ENCODE data around the gene TMEM164. TPM values are rescaled to one million over a fixed set of nuclear protein-coding genes. Genes with fewer than 3 reads are reported as not detected.

The TMEM164 gene
- total RNA-seq, 2 experiments from 2014 or later: 9.1 to 11.0 TPM

- Mint-ChIP-seq H3K27ac (no peak overlapping the region), H3K27me3 (no peaks in the 10 kb centered on the region), H3K9me3 (no peaks in the 10 kb centered on the region), H3K4me1 (peaks cover 9% of the 10 kb centered on the region), H3K4me3 (no peak overlapping the region), H3K36me3 (peaks cover 8% of the 10 kb centered on the region)
- no peak for DNase-seq
Observed at GRCh38 chrX:110015915-110016314, 13.0 kb downstream of the TMEM164 start.

GRCh38 chrX:110020536-110020935, 17.6 kb downstream of the TMEM164 start:
- H3K27me3 Mint-ChIP-seq: no peaks in the 10 kb centered on the region
- H3K36me3 Mint-ChIP-seq: peaks cover 9% of the 10 kb centered on the region
- H3K27ac Mint-ChIP-seq: no peak overlapping the region
- peaks cover 2% of the 10 kb centered on the region for H3K4me1 Mint-ChIP-seq
- DNase-seq: no peak
- no peaks in the 10 kb centered on the region for H3K9me3 Mint-ChIP-seq
- H3K4me3 Mint-ChIP-seq: no peak overlapping the region

- H3K4me3 Mint-ChIP-seq: no peak overlapping the region
- H3K9me3 Mint-ChIP-seq: no peaks in the 10 kb centered on the region
- H3K36me3 Mint-ChIP-seq: peaks cover 11% of the 10 kb centered on the region
- no peak overlapping the region for H3K27ac Mint-ChIP-seq
- H3K27me3 Mint-ChIP-seq: no peaks in the 10 kb centered on the region
- H3K4me1 Mint-ChIP-seq: peaks cover 2% of the 10 kb centered on the region
- DNase-seq: no peak
Observed at GRCh38 chrX:110021258-110022022, 18.5 kb downstream of the TMEM164 start.

- Mint-ChIP-seq H3K27ac (no peak overlapping the region), H3K4me1 (peaks cover 2% of the 10 kb centered on the region), H3K27me3 (no peaks in the 10 kb centered on the region), H3K4me3 (no peak overlapping the region), H3K36me3 (peaks cover 4% of the 10 kb centered on the region), H3K9me3 (no peaks in the 10 kb centered on the region)
- DNase-seq: no peak
Observed at GRCh38 chrX:110022599-110023448, 19.9 kb downstream of the TMEM164 start.

GRCh38 chrX:110025395-110025794, 22.5 kb downstream of the TMEM164 start:
- no peaks in the 10 kb centered on the region for H3K9me3 Mint-ChIP-seq
- H3K4me3 Mint-ChIP-seq: no peak overlapping the region
- peaks cover 6% of the 10 kb centered on the region for H3K4me1 Mint-ChIP-seq
- peaks cover 3% of the 10 kb centered on the region for H3K36me3 Mint-ChIP-seq
- DNase-seq: no peak
- no peak overlapping the region for H3K27ac Mint-ChIP-seq
- H3K27me3 Mint-ChIP-seq: no peaks in the 10 kb centered on the region

- Mint-ChIP-seq H3K27ac (no peak overlapping the region), H3K27me3 (no peaks in the 10 kb centered on the region)
Observed at GRCh38 chrX:110026099-110026844, 23.4 kb downstream of the TMEM164 start.

GRCh38 chrX:110032534-110033147, 29.7 kb downstream of the TMEM164 start:
- H3K36me3 Mint-ChIP-seq: peaks cover 2% of the 10 kb centered on the region
- no peaks in the 10 kb centered on the region for H3K9me3 Mint-ChIP-seq
- DNase-seq: no peak
- H3K27ac Mint-ChIP-seq: no peak overlapping the region
- peaks cover 11% of the 10 kb centered on the region for H3K4me1 Mint-ChIP-seq
- H3K4me3 Mint-ChIP-seq: no peak overlapping the region
- no peaks in the 10 kb centered on the region for H3K27me3 Mint-ChIP-seq

More at GRCh38 chrX:110026099-110026844, 23.4 kb downstream of the TMEM164 start:
- no peaks in the 10 kb centered on the region for H3K9me3 Mint-ChIP-seq
- peaks cover 4% of the 10 kb centered on the region for H3K36me3 Mint-ChIP-seq
- DNase-seq: no peak
- peaks cover 6% of the 10 kb centered on the region for H3K4me1 Mint-ChIP-seq
- H3K4me3 Mint-ChIP-seq: no peak overlapping the region

- H3K9me3 Mint-ChIP-seq: no peaks in the 10 kb centered on the region
- no peak overlapping the region for H3K27ac Mint-ChIP-seq
- H3K36me3 Mint-ChIP-seq: peaks cover 3% of the 10 kb centered on the region
- H3K4me1 Mint-ChIP-seq: peaks cover 15% of the 10 kb centered on the region
- H3K27me3 Mint-ChIP-seq: no peaks in the 10 kb centered on the region
- DNase-seq: no peak
- no peak overlapping the region for H3K4me3 Mint-ChIP-seq
Observed at GRCh38 chrX:110034036-110034435, 31.1 kb downstream of the TMEM164 start.

- Mint-ChIP-seq H3K9me3 (no peaks in the 10 kb centered on the region), H3K27ac (peak overlapping the region; percentile 8), H3K36me3 (peaks cover 7% of the 10 kb centered on the region), H3K4me3 (no peak overlapping the region), H3K4me1 (peaks cover 13% of the 10 kb centered on the region), H3K27me3 (no peaks in the 10 kb centered on the region)
- DNase-seq: no peak
Observed at GRCh38 chrX:110036162-110037033, 33.5 kb downstream of the TMEM164 start.

- Mint-ChIP-seq H3K4me3 (no peak overlapping the region), H3K27ac (no peak overlapping the region), H3K27me3 (no peaks in the 10 kb centered on the region), H3K4me1 (peaks cover 12% of the 10 kb centered on the region), H3K36me3 (peaks cover 7% of the 10 kb centered on the region), H3K9me3 (no peaks in the 10 kb centered on the region)
- DNase-seq: no peak
Observed at GRCh38 chrX:110037178-110037577, 34.3 kb downstream of the TMEM164 start.

- Mint-ChIP-seq H3K27me3 (no peaks in the 10 kb centered on the region), H3K36me3 (peaks cover 7% of the 10 kb centered on the region), H3K9me3 (no peaks in the 10 kb centered on the region), H3K4me1 (peaks cover 20% of the 10 kb centered on the region), H3K27ac (no peak overlapping the region), H3K4me3 (no peak overlapping the region)
- no peak for DNase-seq
Observed at GRCh38 chrX:110038900-110039299, 36.0 kb downstream of the TMEM164 start.

- H3K4me1 Mint-ChIP-seq: peaks cover 19% of the 10 kb centered on the region
- H3K9me3 Mint-ChIP-seq: no peaks in the 10 kb centered on the region
- H3K36me3 Mint-ChIP-seq: peaks cover 7% of the 10 kb centered on the region
- DNase-seq: no peak
- H3K4me3 Mint-ChIP-seq: no peak overlapping the region
- no peak overlapping the region for H3K27ac Mint-ChIP-seq
- no peaks in the 10 kb centered on the region for H3K27me3 Mint-ChIP-seq
Observed at GRCh38 chrX:110041980-110042379, 39.1 kb downstream of the TMEM164 start.

GRCh38 chrX:110042496-110042895, 39.6 kb downstream of the TMEM164 start:
- Mint-ChIP-seq H3K27ac (no peak overlapping the region), H3K9me3 (no peaks in the 10 kb centered on the region), H3K27me3 (no peaks in the 10 kb centered on the region), H3K4me1 (peaks cover 22% of the 10 kb centered on the region), H3K4me3 (no peak overlapping the region), H3K36me3 (peaks cover 7% of the 10 kb centered on the region)
- no peak for DNase-seq

GRCh38 chrX:110043506-110043905, 40.6 kb downstream of the TMEM164 start:
- H3K36me3 Mint-ChIP-seq: peaks cover 5% of the 10 kb centered on the region
- peaks cover 21% of the 10 kb centered on the region for H3K4me1 Mint-ChIP-seq
- DNase-seq: no peak
- H3K9me3 Mint-ChIP-seq: no peaks in the 10 kb centered on the region
- H3K27me3 Mint-ChIP-seq: no peaks in the 10 kb centered on the region
- H3K4me3 Mint-ChIP-seq: no peak overlapping the region
- H3K27ac Mint-ChIP-seq: no peak overlapping the region

Data from activated naive CD8-positive, alpha-beta T cell treated with anti-CD3 and anti-CD28 coated beads for 36 hours (primary cell).